Left ventricle myocardium inferior (tissue), 1 donor: Measurements from ENCODE around the gene SMARCAD1. TPM values are rescaled to one million over a fixed set of nuclear protein-coding genes. Genes with fewer than 3 reads are reported as not detected.

ENCODE experiments used
- DNase-seq: peaks from one replicate; pipeline ENCODE4 v3.0.0-alpha.2; 2020
- H3K27ac ChIP-seq: fragments of 200-600 bp; replicated peaks from 2 replicates; pipeline ENCODE4 v1.8.0; 2021
- H3K27me3 ChIP-seq: fragments of 200-600 bp; 2 replicates; pipeline ENCODE4 v1.8.0; 2021; ENCODE audit warnings: low read depth
- H3K36me3 ChIP-seq: fragments of 200-600 bp; 2 replicates; pipeline ENCODE4 v1.8.0; 2021
- H3K4me1 ChIP-seq: fragments of 200-600 bp; 2 replicates; pipeline ENCODE4 v1.8.0; 2021
- H3K4me3 ChIP-seq: fragments of 200-600 bp; 2 replicates; pipeline ENCODE4 v1.8.0; 2021; ENCODE audit warnings: mild to moderate bottlenecking, moderate library complexity
- H3K9me3 ChIP-seq: fragments of 200-600 bp; replicated peaks from 2 replicates; pipeline ENCODE4 v1.8.0; 2021
- CTCF ChIP-seq: fragments of 200-600 bp; IDR thresholded peaks from 2 replicates; pipeline ENCODE4 v1.8.0; 2021; ENCODE audit warnings: antibody characterized with exemption, mild to moderate bottlenecking, borderline replicate concordance
- intact Hi-C: fragments of 100-400 bp; cut with micrococcal nuclease; formaldehyde crosslinking; loops from one replicate; pipeline ENCODE4 v1.11.0; 2022
- total RNA-seq: library from RNA; stranded (reverse); fragmentation: NEBNext Ultra II Directional; extraction: Animal tissue kit (Norgen Biotek cat#: 25700); gene quantifications from one replicate; pipeline ENCODE4 v1.2.1, GENCODE V29; 2021
- donor health status: DM: no; HTN: yes; CAD: no; lungs with severe emphysema.

The SMARCAD1 gene
- total RNA-seq, 1 donor from 2014 or later = 9.5 TPM

GRCh38 chr4:94165256-94165655, 42.4 kb upstream of the SMARCAD1 start:
- intact Hi-C loops = no loop called here

GRCh38 chr4:94168321-94168720, 39.3 kb upstream of the SMARCAD1 start:
- intact Hi-C loops = no loop called here
- no peaks in the 10 kb centered on the region for H3K27me3 ChIP-seq
- H3K27ac ChIP-seq = no peak overlapping the region
- H3K36me3 ChIP-seq = no peaks in the 10 kb centered on the region
- H3K4me3 ChIP-seq = no peak overlapping the region
- no peak for DNase-seq
- no peak for TF ChIP-seq CTCF
- H3K9me3 ChIP-seq = no peaks in the 10 kb centered on the region
- no peaks in the 10 kb centered on the region for H3K4me1 ChIP-seq

More at GRCh38 chr4:94165256-94165655, 42.4 kb upstream of the SMARCAD1 start:
- no peaks in the 10 kb centered on the region for H3K4me1 ChIP-seq
- TF ChIP-seq CTCF = no peak
- no peaks in the 10 kb centered on the region for H3K9me3 ChIP-seq
- no peak overlapping the region for H3K27ac ChIP-seq
- no peaks in the 10 kb centered on the region for H3K36me3 ChIP-seq
- no peaks in the 10 kb centered on the region for H3K27me3 ChIP-seq
- no peak for DNase-seq
- H3K4me3 ChIP-seq = no peak overlapping the region

GRCh38 chr4:94169803-94170372, 37.8 kb upstream of the SMARCAD1 start:
- no peaks in the 10 kb centered on the region for H3K27me3 ChIP-seq
- H3K4me3 ChIP-seq = no peak overlapping the region
- H3K9me3 ChIP-seq = no peaks in the 10 kb centered on the region
- H3K4me1 ChIP-seq = no peaks in the 10 kb centered on the region
- no peak for DNase-seq
- no peaks in the 10 kb centered on the region for H3K36me3 ChIP-seq
- TF ChIP-seq CTCF = no peak
- intact Hi-C loops = no loop called here
- H3K27ac ChIP-seq = no peak overlapping the region

GRCh38 chr4:94171616-94172015, 36.0 kb upstream of the SMARCAD1 start:
- intact Hi-C loops = no loop called here
- Histone ChIP-seq H3K36me3 (no peaks in the 10 kb centered on the region), H3K4me1 (no peaks in the 10 kb centered on the region), H3K27me3 (no peaks in the 10 kb centered on the region), H3K4me3 (no peak overlapping the region), H3K27ac (no peak overlapping the region), H3K9me3 (no peaks in the 10 kb centered on the region)
- DNase-seq = no peak
- no peak for TF ChIP-seq CTCF

- H3K36me3 ChIP-seq = no peaks in the 10 kb centered on the region
- TF ChIP-seq CTCF = no peak
- no peaks in the 10 kb centered on the region for H3K9me3 ChIP-seq
- no peak overlapping the region for H3K4me3 ChIP-seq
- no peak overlapping the region for H3K27ac ChIP-seq
- no peaks in the 10 kb centered on the region for H3K4me1 ChIP-seq
- DNase-seq = no peak
- intact Hi-C loops = no loop called here
- no peaks in the 10 kb centered on the region for H3K27me3 ChIP-seq
Measured at GRCh38 chr4:94175553-94176261, 32.0 kb upstream of the SMARCAD1 start.
